ENCODE results near the gene TRMU. TPM values are rescaled to one million over a fixed set of nuclear protein-coding genes. Genes with fewer than 3 reads are reported as not detected.

The TRMU gene
- total RNA-seq, 1 donor from 2014 or later: 60.8 TPM

GRCh38 chr22:46346680-46347405, 11.3 kb downstream of the TRMU start:
- peaks cover 5% of the 10 kb centered on the region for H3K9me3 Mint-ChIP-seq (ENCODE audit: unreplicated experiment)
- no peaks in the 10 kb centered on the region for H3K36me3 Mint-ChIP-seq (ENCODE audit: unreplicated experiment)
- no peak for DNase-seq
- H3K4me3 Mint-ChIP-seq (ENCODE audit: unreplicated experiment): no peak overlapping the region
- no peak overlapping the region for H3K27ac Mint-ChIP-seq (ENCODE audit: unreplicated experiment)
- H3K4me1 Mint-ChIP-seq (ENCODE audit: low read depth, unreplicated experiment): no peaks in the 10 kb centered on the region
- no peak for TF ChIP-seq CTCF (IDR thresholded peaks at IDR 0.05; ENCODE audit: partially characterized antibody, unreplicated experiment)
- peaks cover 3% of the 10 kb centered on the region for H3K27me3 Mint-ChIP-seq (ENCODE audit: unreplicated experiment)

GRCh38 chr22:46347646-46348045, 12.1 kb downstream of the TRMU start:
- DNase-seq: no peak
- no peak for TF ChIP-seq CTCF (IDR thresholded peaks at IDR 0.05; ENCODE audit: partially characterized antibody, unreplicated experiment)
- peaks cover 3% of the 10 kb centered on the region for H3K27me3 Mint-ChIP-seq (ENCODE audit: unreplicated experiment)
- H3K4me3 Mint-ChIP-seq (ENCODE audit: unreplicated experiment): no peak overlapping the region
- peaks cover 7% of the 10 kb centered on the region for H3K4me1 Mint-ChIP-seq (ENCODE audit: low read depth, unreplicated experiment)
- no peaks in the 10 kb centered on the region for H3K36me3 Mint-ChIP-seq (ENCODE audit: unreplicated experiment)
- H3K9me3 Mint-ChIP-seq (ENCODE audit: unreplicated experiment): peaks cover 9% of the 10 kb centered on the region
- no peak overlapping the region for H3K27ac Mint-ChIP-seq (ENCODE audit: unreplicated experiment)

GRCh38 chr22:46348099-46348695, 12.7 kb downstream of the TRMU start:
- Mint-ChIP-seq H3K27ac (ENCODE audit: unreplicated experiment) (no peak overlapping the region), H3K36me3 (ENCODE audit: unreplicated experiment) (no peaks in the 10 kb centered on the region), H3K9me3 (ENCODE audit: unreplicated experiment) (peaks cover 11% of the 10 kb centered on the region), H3K4me1 (ENCODE audit: low read depth, unreplicated experiment) (peaks cover 9% of the 10 kb centered on the region), H3K4me3 (ENCODE audit: unreplicated experiment) (no peak overlapping the region), H3K27me3 (ENCODE audit: unreplicated experiment) (peaks cover 3% of the 10 kb centered on the region)
- no peak for TF ChIP-seq CTCF (IDR thresholded peaks at IDR 0.05; ENCODE audit: partially characterized antibody, unreplicated experiment)
- DNase-seq: no peak

GRCh38 chr22:46349238-46349637, 13.7 kb downstream of the TRMU start:
- H3K27me3 Mint-ChIP-seq (ENCODE audit: unreplicated experiment): peaks cover 3% of the 10 kb centered on the region
- DNase-seq: no peak
- H3K27ac Mint-ChIP-seq (ENCODE audit: unreplicated experiment): no peak overlapping the region
- H3K4me1 Mint-ChIP-seq (ENCODE audit: low read depth, unreplicated experiment): peaks cover 13% of the 10 kb centered on the region
- no peaks in the 10 kb centered on the region for H3K36me3 Mint-ChIP-seq (ENCODE audit: unreplicated experiment)
- H3K4me3 Mint-ChIP-seq (ENCODE audit: unreplicated experiment): no peak overlapping the region
- no peak for TF ChIP-seq CTCF (IDR thresholded peaks at IDR 0.05; ENCODE audit: partially characterized antibody, unreplicated experiment)
- H3K9me3 Mint-ChIP-seq (ENCODE audit: unreplicated experiment): peaks cover 11% of the 10 kb centered on the region

- no peaks in the 10 kb centered on the region for H3K36me3 Mint-ChIP-seq (ENCODE audit: unreplicated experiment)
- no peak for DNase-seq
- peaks cover 3% of the 10 kb centered on the region for H3K27me3 Mint-ChIP-seq (ENCODE audit: unreplicated experiment)
- H3K9me3 Mint-ChIP-seq (ENCODE audit: unreplicated experiment): peaks cover 11% of the 10 kb centered on the region
- no peak overlapping the region for H3K4me3 Mint-ChIP-seq (ENCODE audit: unreplicated experiment)
- TF ChIP-seq CTCF (IDR thresholded peaks at IDR 0.05; ENCODE audit: partially characterized antibody, unreplicated experiment): no peak
- peaks cover 13% of the 10 kb centered on the region for H3K4me1 Mint-ChIP-seq (ENCODE audit: low read depth, unreplicated experiment)
- H3K27ac Mint-ChIP-seq (ENCODE audit: unreplicated experiment): no peak overlapping the region
These were observed 14.2 kb downstream of the TRMU start for GRCh38 chr22:46349681-46350080.

Data from glutamatergic neuron (in vitro differentiated cells).